Activated CD4-positive, alpha-beta T cell treated with anti-CD3 and anti-CD28 coated beads, Interleukin-2, amount 50 U/mL, for 4 hours (primary cell): Measurements from ENCODE around the gene CR1.
"Not testable (repeated sequence)": the region's sequence is repeated elsewhere in the genome, so short reads cannot be mapped to it uniquely, and the experiment has no call there.

Experiments
- DNase-seq, 2 experiments: peaks; one replicate each; pipeline ENCODE4 v3.0.0-alpha.2; 2020

Gene CR1

DNA sequence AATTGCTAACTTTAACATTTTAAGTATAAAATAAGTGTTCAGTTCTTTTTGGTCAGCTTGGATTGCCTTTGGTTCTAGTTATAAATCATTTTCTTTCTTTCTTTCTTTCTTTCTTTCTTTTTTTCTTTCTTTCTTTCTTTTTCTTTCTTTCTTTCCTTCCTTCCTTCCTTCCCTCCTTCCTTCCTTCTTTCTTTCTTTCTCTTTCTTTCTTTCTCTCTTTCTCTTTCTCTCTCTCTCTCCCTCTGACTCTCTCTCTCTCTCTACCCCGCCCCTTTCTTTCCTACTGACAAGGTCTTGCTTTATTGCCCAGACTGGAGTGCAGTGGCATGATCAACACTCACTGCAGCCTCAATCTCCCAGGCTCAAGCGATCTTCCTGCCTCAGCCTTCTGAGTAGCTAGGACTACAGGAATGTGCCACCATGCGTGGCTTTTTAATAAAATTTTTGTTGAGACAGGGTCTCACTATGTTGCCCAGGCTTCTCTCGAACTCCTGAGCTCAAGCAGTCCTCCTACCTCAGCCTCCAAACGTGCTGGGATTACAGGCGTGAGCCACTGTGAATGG, 187.0 kb downstream of the CR1 start:
- DNase-seq: not testable (repeated sequence)

DNA sequence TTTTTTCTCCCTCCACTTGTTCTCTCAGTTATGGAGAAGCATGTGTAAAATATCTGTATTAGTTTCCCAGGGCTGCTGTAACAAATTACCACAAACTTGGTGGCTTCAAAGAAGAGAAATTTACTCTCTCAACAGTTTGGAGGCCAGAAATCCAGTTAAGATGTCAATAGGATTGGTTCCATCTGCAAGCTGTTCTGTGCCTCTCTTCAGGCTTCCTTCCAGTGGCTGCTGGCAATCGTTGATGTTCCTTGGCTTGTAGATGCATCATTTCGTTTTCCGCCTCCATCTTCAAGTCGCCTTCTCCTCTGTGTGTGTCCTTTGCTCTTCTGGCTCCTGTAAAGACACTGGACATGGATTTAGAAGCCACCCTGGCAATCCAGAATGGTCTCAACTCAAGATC, 194.6 kb downstream of the CR1 start:
- not testable (repeated sequence) for DNase-seq

- no peak for DNase-seq
These were observed 195.1 kb downstream of the CR1 start for GRCh38 chr1:207691010-207691409.
